Kidney (tissue), 14 donors: Measurements from ENCODE around the gene ZNF48. TPM values are rescaled to one million over a fixed set of nuclear protein-coding genes. Genes with fewer than 3 reads are reported as not detected.
A peak's percentile ranks its signal among the peaks of the same experiment; 100 is the strongest.

Experiments
- DNase-seq, 5 donors: peaks; one replicate each; pipeline ENCODE4 v3.0.0-alpha.2; 2013 to 2020
- FAIRE-seq: peaks from 2 replicates; lab custom pipeline; 2012; peaks lifted over from hg19 to GRCh38; lab: Jason Lieb, UNC
- H3K27ac ChIP-seq, 2 donors: one replicate each; pipeline ENCODE4 v1.7.0; 2013; ENCODE audit warnings: low read depth in 2 of 2, low read length in 2 of 2, inconsistent platforms in 1 of 2
- H3K27me3 ChIP-seq: one replicate; pipeline ENCODE4 v1.7.1; 2013; ENCODE audit warnings: low read length, inconsistent platforms; ENCODE audit not compliant: control insufficient read depth, insufficient read depth
- H3K36me3 ChIP-seq, 3 donors: one replicate each; pipeline versions ENCODE4 v1.7.0 to v1.7.1; 2013; ENCODE audit warnings: low read length in 3 of 3, control low read depth in 1 of 3, inconsistent platforms in 1 of 3; ENCODE audit not compliant: insufficient read depth in 3 of 3, control insufficient read depth in 2 of 3
- H3K4me1 ChIP-seq, 3 donors: one replicate each; pipeline versions ENCODE4 v1.7.0 to v1.7.1; 2013; ENCODE audit warnings: low read length in 3 of 3, inconsistent platforms in 1 of 3, low read depth in 1 of 3; ENCODE audit not compliant: control insufficient read depth in 2 of 3, insufficient read depth in 2 of 3
- H3K4me3 ChIP-seq, 3 donors: one replicate each; pipeline versions ENCODE4 v1.7.0 to v1.8.1; 2013; ENCODE audit warnings: low read length in 3 of 3, control low read depth in 1 of 3, inconsistent platforms in 1 of 3
- H3K9ac ChIP-seq, 3 donors: one replicate each; pipeline versions ENCODE4 v1.7.0 to v1.7.1; 2013; ENCODE audit warnings: low read length in 3 of 3, control low read depth in 1 of 3, inconsistent platforms in 1 of 3
- H3K9me3 ChIP-seq, 3 donors: one replicate each; pipeline versions ENCODE4 v1.7.0 to v1.7.1; 2013; ENCODE audit warnings: low read length in 3 of 3, control low read depth in 1 of 3, inconsistent platforms in 1 of 3; ENCODE audit not compliant: control insufficient read depth in 2 of 3, insufficient read depth in 1 of 3
- intact Hi-C: fragments of 100-400 bp; cut with DNase I; formaldehyde crosslinking; loops from one replicate; pipeline ENCODE4 v1.11.1; 2022
- polyA plus RNA-seq: library from polyadenylated mRNA; stranded (reverse); fragments of 350-450 nt; fragmentation: Illumina TruSeq; extraction: RNeasy Lipid Tissue Mini Kit (QIAGEN cat#74804); gene quantifications from one replicate; pipeline ENCODE4 v1.2.3, GENCODE V29; 2014; ENCODE audit warnings: low read depth, low replicate concordance; ENCODE audit not compliant: insufficient read depth
- total RNA-seq: library from RNA; stranded (reverse); fragmentation: NEBNext Ultra II Directional; extraction: Animal tissue kit (Norgen Biotek cat#: 25700); gene quantifications from one replicate; pipeline ENCODE4 v1.2.1, GENCODE V29; 2021
- TF ChIP-seq, protein P1 (sequence below): IDR thresholded peaks from 3 replicates; pipeline ENCODE4 v1.5.1; 2012; ENCODE audit warnings: mild to moderate bottlenecking, moderate library complexity, borderline replicate concordance; ENCODE audit not compliant: insufficient read depth; ENCODE audit errors: extremely low read depth
- donor health status: control.
- donor health status: control.
- donor health status: control.
- donor health status: control.
- donor health status: control.
- donor health status: DM: yes; HTN: yes; CAD: no.
- donor health status: Normal renal cell carcinoma (clear cell type).

The ZNF48 gene
- total and polyA plus RNA-seq, 2 donors from 2014 or later: 6.9 to 9.7 TPM

DNA sequence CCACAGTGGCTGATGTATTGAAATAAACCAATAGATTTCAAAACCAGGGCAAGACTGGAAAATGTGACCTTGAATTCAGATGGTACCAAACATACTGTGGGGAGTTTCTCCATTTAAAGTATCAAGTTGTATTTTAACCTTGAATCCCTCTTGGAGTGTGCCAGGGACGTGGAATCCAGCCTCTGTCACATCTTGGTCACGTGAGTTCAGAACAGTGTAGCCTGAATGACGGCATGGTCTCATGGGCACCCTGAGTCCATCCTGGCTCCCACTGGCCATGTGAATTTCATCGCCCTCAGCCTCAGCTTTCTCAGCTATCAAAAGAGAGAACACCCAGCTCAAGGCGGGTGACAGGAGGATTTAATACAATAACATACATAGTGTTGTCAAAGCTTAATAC lies 18.9 kb downstream of the ZNF48 start:
- H3K9ac ChIP-seq: peak overlapping the region in 1 of 3 donors; percentile 80
- TF ChIP-seq, protein P1, sequence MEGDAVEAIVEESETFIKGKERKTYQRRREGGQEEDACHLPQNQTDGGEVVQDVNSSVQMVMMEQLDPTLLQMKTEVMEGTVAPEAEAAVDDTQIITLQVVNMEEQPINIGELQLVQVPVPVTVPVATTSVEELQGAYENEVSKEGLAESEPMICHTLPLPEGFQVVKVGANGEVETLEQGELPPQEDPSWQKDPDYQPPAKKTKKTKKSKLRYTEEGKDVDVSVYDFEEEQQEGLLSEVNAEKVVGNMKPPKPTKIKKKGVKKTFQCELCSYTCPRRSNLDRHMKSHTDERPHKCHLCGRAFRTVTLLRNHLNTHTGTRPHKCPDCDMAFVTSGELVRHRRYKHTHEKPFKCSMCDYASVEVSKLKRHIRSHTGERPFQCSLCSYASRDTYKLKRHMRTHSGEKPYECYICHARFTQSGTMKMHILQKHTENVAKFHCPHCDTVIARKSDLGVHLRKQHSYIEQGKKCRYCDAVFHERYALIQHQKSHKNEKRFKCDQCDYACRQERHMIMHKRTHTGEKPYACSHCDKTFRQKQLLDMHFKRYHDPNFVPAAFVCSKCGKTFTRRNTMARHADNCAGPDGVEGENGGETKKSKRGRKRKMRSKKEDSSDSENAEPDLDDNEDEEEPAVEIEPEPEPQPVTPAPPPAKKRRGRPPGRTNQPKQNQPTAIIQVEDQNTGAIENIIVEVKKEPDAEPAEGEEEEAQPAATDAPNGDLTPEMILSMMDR: no peak
- DNase-seq (peak in 1 of 5 donors; percentile 35), FAIRE-seq (no peak)
- H3K4me1 ChIP-seq: peaks cover 0 to 25% (median 9%) of the 10 kb centered on the region in 3 donors
- intact Hi-C loops: no loop called here
- no peaks in the 10 kb centered on the region for H3K27me3 ChIP-seq
- H3K9me3 ChIP-seq: no peaks in the 10 kb centered on the region
- H3K36me3 ChIP-seq: peaks cover 0 to 5% (median 4%) of the 10 kb centered on the region in 3 donors
- H3K4me3 ChIP-seq: no peak overlapping the region
- peak overlapping the region; percentile 78 to 92 for H3K27ac ChIP-seq

GRCh38 chr16:30416047-30416603 lies 20.9 kb downstream of the ZNF48 start:
- FAIRE-seq (no peak), DNase-seq (no peak)
- H3K9ac ChIP-seq: no peak overlapping the region
- no peaks in the 10 kb centered on the region for H3K27me3 ChIP-seq
- peaks cover 0 to 5% (median 4%) of the 10 kb centered on the region in 3 donors for H3K36me3 ChIP-seq
- no peak overlapping the region for H3K4me3 ChIP-seq
- peaks cover 0 to 25% (median 7%) of the 10 kb centered on the region in 3 donors for H3K4me1 ChIP-seq
- intact Hi-C loops: no loop called here
- no peaks in the 10 kb centered on the region for H3K9me3 ChIP-seq
- H3K27ac ChIP-seq: no peak overlapping the region
- TF ChIP-seq, protein P1: no peak

DNA sequence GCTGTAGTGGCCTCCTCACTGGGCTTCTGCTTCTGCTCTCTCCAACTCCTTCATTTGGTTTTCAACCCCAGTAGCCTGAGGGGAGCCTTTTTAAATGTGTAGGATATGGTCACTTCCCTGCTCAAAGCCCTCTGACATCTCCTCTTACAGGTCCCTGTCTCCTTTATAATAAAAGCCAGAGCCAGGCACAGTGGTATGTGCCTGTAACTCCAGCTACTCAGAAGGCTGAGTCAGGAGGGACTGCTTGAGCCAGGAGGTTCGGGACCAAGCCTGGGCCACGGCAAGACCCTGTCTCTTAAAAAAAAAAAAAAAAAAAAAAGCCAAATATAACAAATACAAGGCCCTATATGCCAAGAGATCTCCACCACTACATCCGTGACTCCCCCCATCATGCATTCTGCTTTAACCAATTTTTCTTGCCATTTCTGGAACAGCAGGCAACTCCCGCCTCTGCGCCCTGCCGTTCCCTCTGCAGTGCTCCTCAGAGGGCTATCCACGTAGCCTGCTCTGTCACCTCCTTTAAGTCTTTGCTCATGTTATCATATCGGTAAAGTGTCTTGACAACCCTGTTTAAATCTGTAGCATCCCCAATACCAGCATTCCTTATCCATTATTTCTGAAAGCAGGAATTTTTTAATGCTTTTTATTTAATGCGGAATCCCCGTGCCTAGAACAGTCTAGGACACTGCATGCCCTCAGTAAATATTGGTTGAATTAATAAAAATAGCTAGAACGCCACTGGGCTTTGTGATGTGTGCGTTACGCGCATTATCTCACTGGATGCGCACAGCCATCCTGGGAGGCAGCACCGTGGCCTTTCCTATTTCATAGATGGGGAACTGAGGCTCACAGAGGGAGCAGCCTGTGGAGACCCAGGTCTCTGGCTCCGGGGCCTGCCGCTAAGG lies 21.7 kb downstream of the ZNF48 start:
- DNase-seq: no peak
- peaks cover 0 to 19% (median 7%) of the 10 kb centered on the region in 3 donors for H3K4me1 ChIP-seq
- H3K27me3 ChIP-seq: no peaks in the 10 kb centered on the region
- H3K36me3 ChIP-seq: peaks cover 0 to 4% (median 4%) of the 10 kb centered on the region in 3 donors
- peak overlapping the region; percentile 78 to 86 for H3K27ac ChIP-seq
- TF ChIP-seq, protein P1: no peak
- no peaks in the 10 kb centered on the region for H3K9me3 ChIP-seq
- H3K4me3 ChIP-seq: peak overlapping the region in 2 of 3 donors; percentile 49 to 69
- FAIRE-seq: no peak
- intact Hi-C loops: no loop called here
- H3K9ac ChIP-seq: peak overlapping the region in 1 of 3 donors; percentile 8
